Ishikawa (cell line): ENCODE measurements around the gene CEP162.

Experiments
- CEBPB ChIP-seq: IDR thresholded peaks from 2 replicates; pipeline ENCODE4 v1.6.1; 2012
- EP300 ChIP-seq: IDR thresholded peaks from 2 replicates; pipeline ENCODE4 v1.6.1; 2012; ENCODE audit warnings: borderline replicate concordance
- FOXM1 ChIP-seq: IDR thresholded peaks from 2 replicates; pipeline ENCODE4 v1.6.1; 2012; ENCODE audit warnings: low read depth, borderline replicate concordance
- NFIC ChIP-seq: IDR thresholded peaks from 2 replicates; pipeline ENCODE4 v1.6.1; 2012
- RAD21 ChIP-seq: IDR thresholded peaks from 2 replicates; pipeline ENCODE4 v1.6.1; 2012; ENCODE audit warnings: low read depth
- TAF1 ChIP-seq: IDR thresholded peaks from 2 replicates; pipeline ENCODE4 v1.6.1; 2012; ENCODE audit warnings: low read depth, mild to moderate bottlenecking
- TEAD4 ChIP-seq: IDR thresholded peaks from 2 replicates; pipeline ENCODE4 v1.6.1; 2012
- ZBTB7A ChIP-seq: IDR thresholded peaks from 2 replicates; pipeline ENCODE4 v1.6.1; 2012; ENCODE audit warnings: low read depth
- TF ChIP-seq, protein P1 (sequence below): IDR thresholded peaks from 2 replicates; pipeline ENCODE4 v1.6.1; 2012
- TF ChIP-seq, protein P2 (sequence below): IDR thresholded peaks from 2 replicates; pipeline ENCODE4 v1.6.1; 2012
- TF ChIP-seq, protein P3 (sequence below): IDR thresholded peaks from 2 replicates; pipeline ENCODE4 v1.6.1; 2012; ENCODE audit warnings: low read depth, mild to moderate bottlenecking

DNA sequence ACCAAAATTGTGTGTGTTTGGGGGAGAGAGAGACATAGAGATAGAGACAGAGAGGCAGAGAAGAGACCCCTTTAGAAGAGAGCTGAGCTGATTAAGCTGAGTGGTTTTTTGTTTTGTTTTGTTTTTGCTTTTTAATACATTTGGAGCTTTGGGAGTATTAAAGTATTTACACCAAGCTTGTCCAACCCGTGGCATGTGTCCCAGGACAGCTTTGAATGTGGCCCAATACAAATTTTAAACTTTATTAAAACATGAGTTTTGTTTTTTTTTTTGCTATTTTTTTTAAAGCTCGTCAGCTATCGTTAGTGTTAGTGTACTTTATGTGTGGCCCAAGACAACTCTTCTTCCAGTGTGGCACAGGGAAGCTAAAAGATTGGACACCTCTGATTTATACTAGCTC, 137.9 kb downstream of the CEP162 start:
- TF ChIP-seq, protein P1, sequence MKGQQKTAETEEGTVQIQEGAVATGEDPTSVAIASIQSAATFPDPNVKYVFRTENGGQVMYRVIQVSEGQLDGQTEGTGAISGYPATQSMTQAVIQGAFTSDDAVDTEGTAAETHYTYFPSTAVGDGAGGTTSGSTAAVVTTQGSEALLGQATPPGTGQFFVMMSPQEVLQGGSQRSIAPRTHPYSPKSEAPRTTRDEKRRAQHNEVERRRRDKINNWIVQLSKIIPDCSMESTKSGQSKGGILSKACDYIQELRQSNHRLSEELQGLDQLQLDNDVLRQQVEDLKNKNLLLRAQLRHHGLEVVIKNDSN, result no peak
- TF ChIP-seq RAD21, result no peak
- TF ChIP-seq ZBTB7A, result no peak
- TF ChIP-seq, protein P2, sequence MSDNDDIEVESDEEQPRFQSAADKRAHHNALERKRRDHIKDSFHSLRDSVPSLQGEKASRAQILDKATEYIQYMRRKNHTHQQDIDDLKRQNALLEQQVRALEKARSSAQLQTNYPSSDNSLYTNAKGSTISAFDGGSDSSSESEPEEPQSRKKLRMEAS, result no peak
- no peak for TF ChIP-seq FOXM1
- TF ChIP-seq TAF1, result no peak
- no peak for TF ChIP-seq TEAD4
- no peak for TF ChIP-seq EP300
- TF ChIP-seq CEBPB, result no peak
- TF ChIP-seq, protein P3, sequence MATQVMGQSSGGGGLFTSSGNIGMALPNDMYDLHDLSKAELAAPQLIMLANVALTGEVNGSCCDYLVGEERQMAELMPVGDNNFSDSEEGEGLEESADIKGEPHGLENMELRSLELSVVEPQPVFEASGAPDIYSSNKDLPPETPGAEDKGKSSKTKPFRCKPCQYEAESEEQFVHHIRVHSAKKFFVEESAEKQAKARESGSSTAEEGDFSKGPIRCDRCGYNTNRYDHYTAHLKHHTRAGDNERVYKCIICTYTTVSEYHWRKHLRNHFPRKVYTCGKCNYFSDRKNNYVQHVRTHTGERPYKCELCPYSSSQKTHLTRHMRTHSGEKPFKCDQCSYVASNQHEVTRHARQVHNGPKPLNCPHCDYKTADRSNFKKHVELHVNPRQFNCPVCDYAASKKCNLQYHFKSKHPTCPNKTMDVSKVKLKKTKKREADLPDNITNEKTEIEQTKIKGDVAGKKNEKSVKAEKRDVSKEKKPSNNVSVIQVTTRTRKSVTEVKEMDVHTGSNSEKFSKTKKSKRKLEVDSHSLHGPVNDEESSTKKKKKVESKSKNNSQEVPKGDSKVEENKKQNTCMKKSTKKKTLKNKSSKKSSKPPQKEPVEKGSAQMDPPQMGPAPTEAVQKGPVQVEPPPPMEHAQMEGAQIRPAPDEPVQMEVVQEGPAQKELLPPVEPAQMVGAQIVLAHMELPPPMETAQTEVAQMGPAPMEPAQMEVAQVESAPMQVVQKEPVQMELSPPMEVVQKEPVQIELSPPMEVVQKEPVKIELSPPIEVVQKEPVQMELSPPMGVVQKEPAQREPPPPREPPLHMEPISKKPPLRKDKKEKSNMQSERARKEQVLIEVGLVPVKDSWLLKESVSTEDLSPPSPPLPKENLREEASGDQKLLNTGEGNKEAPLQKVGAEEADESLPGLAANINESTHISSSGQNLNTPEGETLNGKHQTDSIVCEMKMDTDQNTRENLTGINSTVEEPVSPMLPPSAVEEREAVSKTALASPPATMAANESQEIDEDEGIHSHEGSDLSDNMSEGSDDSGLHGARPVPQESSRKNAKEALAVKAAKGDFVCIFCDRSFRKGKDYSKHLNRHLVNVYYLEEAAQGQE, result no peak
- no peak for TF ChIP-seq NFIC
